DOHH2 (cell line): ENCODE data around the gene NUCKS1.

Experiments used
- H3F3A ChIP-seq: fragments of 200-600 bp; sonication (generic), shearing (Covaris generic); 2 replicates; pipeline ENCODE4 v1.6.0; 2016; ENCODE audit warnings: antibody characterized with exemption, mild to moderate bottlenecking; ENCODE audit not compliant: control insufficient read depth, insufficient read depth
- H3K27ac ChIP-seq: fragments of 200-600 bp; sonication (generic); 2 replicates; pipeline ENCODE4 v1.5.1; 2014; ENCODE audit warnings: low read depth, mild to moderate bottlenecking, low read length, moderate library complexity
- H3K27me3 ChIP-seq: fragments of 200-600 bp; sonication (generic); 2 replicates; pipeline ENCODE4 v1.6.1; 2014; ENCODE audit warnings: mild to moderate bottlenecking, low read length, mixed read lengths; ENCODE audit not compliant: control insufficient read depth
- H3K36me3 ChIP-seq: fragments of 200-600 bp; sonication (generic); 2 replicates; pipeline ENCODE4 v1.6.1; 2014; ENCODE audit warnings: mild to moderate bottlenecking, low read length, moderate library complexity, mixed read lengths; ENCODE audit not compliant: control insufficient read depth
- H3K4me1 ChIP-seq: fragments of 200-600 bp; sonication (generic); 2 replicates; pipeline ENCODE4 v1.6.1; 2014; ENCODE audit warnings: mild to moderate bottlenecking, low read length, mixed read lengths; ENCODE audit not compliant: control insufficient read depth
- H3K4me2 ChIP-seq: fragments of 200-600 bp; sonication (generic); 2 replicates; pipeline ENCODE4 v1.6.0; 2014; ENCODE audit warnings: mild to moderate bottlenecking, low read length, moderate library complexity
- H3K4me3 ChIP-seq: fragments of 200-600 bp; sonication (generic); 2 replicates; pipeline ENCODE4 v1.5.1; 2014; ENCODE audit warnings: mild to moderate bottlenecking, low read length, mixed read lengths
- H3K79me2 ChIP-seq: fragments of 200-600 bp; sonication (generic); 2 replicates; pipeline ENCODE4 v1.6.1; 2014; ENCODE audit warnings: mild to moderate bottlenecking, low read length, mixed read lengths; ENCODE audit not compliant: control insufficient read depth
- H3K9me2 ChIP-seq: fragments of 200-600 bp; sonication (generic); replicated peaks from 2 replicates; pipeline ENCODE4 v1.6.1; 2014; ENCODE audit warnings: mild to moderate bottlenecking, low read length, mixed read lengths; ENCODE audit not compliant: control insufficient read depth
- H3K9me3 ChIP-seq: fragments of 200-600 bp; sonication (generic); 2 replicates; pipeline ENCODE4 v1.6.1; 2014; ENCODE audit warnings: antibody characterized with exemption, low read length, mixed read lengths; ENCODE audit not compliant: control insufficient read depth, insufficient read depth
- H4K20me1 ChIP-seq: fragments of 200-600 bp; sonication (generic); 2 replicates; pipeline ENCODE4 v1.6.0; 2014; ENCODE audit warnings: low read depth, mild to moderate bottlenecking, antibody characterized with exemption, low read length, moderate library complexity; ENCODE audit not compliant: control insufficient read depth, insufficient read depth
- EZH2phosphoT487 ChIP-seq: fragments of 200-600 bp; sonication (generic); IDR thresholded peaks from 2 replicates; pipeline ENCODE4 v1.6.1; 2017; ENCODE audit warnings: borderline replicate concordance, mild to moderate bottlenecking, antibody characterized with exemption, low read length, moderate library complexity, mixed read lengths
- TF ChIP-seq, protein P1 (sequence below): fragments of 200-600 bp; sonication (generic); IDR thresholded peaks from one replicate; pipeline ENCODE4 v1.5.1; 2014; ENCODE audit warnings: antibody characterized with exemption, mild to moderate bottlenecking, low read depth, low read length; ENCODE audit not compliant: poor library complexity, severe bottlenecking

The NUCKS1 gene

GRCh38 chr1:205775717-205776056 is 25.7 kb upstream of the NUCKS1 start:
- peak overlapping the region; percentile 75 for H3K4me2 ChIP-seq
- no peaks in the 10 kb centered on the region for H3K9me2 ChIP-seq
- no peaks in the 10 kb centered on the region for H3K36me3 ChIP-seq
- H3K79me2 ChIP-seq, result no peaks in the 10 kb centered on the region
- no peak for TF ChIP-seq EZH2phosphoT487
- TF ChIP-seq, protein P1, sequence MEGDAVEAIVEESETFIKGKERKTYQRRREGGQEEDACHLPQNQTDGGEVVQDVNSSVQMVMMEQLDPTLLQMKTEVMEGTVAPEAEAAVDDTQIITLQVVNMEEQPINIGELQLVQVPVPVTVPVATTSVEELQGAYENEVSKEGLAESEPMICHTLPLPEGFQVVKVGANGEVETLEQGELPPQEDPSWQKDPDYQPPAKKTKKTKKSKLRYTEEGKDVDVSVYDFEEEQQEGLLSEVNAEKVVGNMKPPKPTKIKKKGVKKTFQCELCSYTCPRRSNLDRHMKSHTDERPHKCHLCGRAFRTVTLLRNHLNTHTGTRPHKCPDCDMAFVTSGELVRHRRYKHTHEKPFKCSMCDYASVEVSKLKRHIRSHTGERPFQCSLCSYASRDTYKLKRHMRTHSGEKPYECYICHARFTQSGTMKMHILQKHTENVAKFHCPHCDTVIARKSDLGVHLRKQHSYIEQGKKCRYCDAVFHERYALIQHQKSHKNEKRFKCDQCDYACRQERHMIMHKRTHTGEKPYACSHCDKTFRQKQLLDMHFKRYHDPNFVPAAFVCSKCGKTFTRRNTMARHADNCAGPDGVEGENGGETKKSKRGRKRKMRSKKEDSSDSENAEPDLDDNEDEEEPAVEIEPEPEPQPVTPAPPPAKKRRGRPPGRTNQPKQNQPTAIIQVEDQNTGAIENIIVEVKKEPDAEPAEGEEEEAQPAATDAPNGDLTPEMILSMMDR, result no peak
- no peak overlapping the region for H3K27ac ChIP-seq
- peaks cover 4% of the 10 kb centered on the region; the same call in 1 of the 2 replicates for H3K27me3 ChIP-seq
- H3K9me3 ChIP-seq, result no peaks in the 10 kb centered on the region
- peaks cover 17% of the 10 kb centered on the region for H3K4me1 ChIP-seq
- H3F3A ChIP-seq, result peaks cover 5% of the 10 kb centered on the region; the same call in 1 of the 2 replicates
- no peaks in the 10 kb centered on the region for H4K20me1 ChIP-seq
- H3K4me3 ChIP-seq, result peak overlapping the region; percentile 78

GRCh38 chr1:205775015-205775716 is 25.2 kb upstream of the NUCKS1 start, which contains the start of gene RAB29:
TSS of gene RAB29 (minus strand) at chr1:205775482. CDS start at chr1:205774956, 526 bp downstream.
- Histone ChIP-seq H3K4me1 (peaks cover 17% of the 10 kb centered on the region), H3K9me3 (no peaks in the 10 kb centered on the region), H3K4me2 (peak within 1 kb of the TSS; percentile 75), H4K20me1 (no peaks in the 10 kb centered on the region), H3K36me3 (no peaks in the 10 kb centered on the region), H3K79me2 (no peaks in the 10 kb centered on the region), H3F3A (peaks cover 5% of the 10 kb centered on the region; the same call in 1 of the 2 replicates), H3K4me3 (peak within 1 kb of the TSS; percentile 78), H3K27ac (no peak within 1 kb of the TSS), H3K27me3 (peaks cover 4% of the 10 kb centered on the region; the same call in 1 of the 2 replicates), H3K9me2 (no peaks in the 10 kb centered on the region)
- TF ChIP-seq, protein P1, result no peak
- TF ChIP-seq EZH2phosphoT487, result peak; percentile 12; the same call in 1 of the 2 replicates

DNA sequence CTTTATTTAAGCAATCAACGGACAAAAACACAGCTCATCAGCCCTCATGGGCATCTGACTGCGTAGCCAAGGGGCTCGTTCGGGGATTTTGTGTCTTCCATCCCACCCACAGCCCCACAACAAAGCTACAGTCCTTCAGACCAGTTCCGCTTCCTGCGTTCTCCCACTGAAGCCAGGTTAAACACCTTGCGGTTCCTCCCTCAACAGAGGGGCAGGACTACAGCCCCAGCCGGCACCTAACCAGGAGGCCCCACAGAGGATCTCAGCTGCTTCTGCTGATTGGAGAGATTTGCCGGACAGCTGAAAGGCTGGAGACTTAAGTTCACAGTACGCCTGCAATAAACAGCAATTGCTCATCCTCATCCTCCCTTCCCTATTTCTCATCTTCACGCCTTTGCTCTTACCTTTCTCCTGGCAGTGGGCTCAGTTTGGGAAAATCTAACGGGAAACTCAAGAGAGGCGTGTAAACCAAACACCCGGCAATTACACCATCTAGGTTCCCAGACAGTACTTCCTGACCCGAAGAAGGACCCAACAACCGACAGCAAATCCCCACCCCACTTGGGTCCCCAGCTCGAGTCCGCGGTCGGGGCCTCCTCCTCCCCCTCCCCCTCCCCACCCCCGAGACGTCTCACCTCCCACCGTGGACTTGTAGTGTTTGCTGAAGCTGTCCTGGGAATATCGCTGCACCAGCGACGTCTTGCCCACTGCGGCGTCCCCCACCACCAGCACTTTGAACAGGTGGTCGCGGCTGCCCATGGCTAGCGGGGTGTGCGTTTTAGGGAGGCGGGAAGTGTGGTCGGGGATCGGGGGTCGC is 24.4 kb upstream of the NUCKS1 start:
- Histone ChIP-seq H3K4me3 (peak overlapping the region; percentile 78), H3K9me2 (no peaks in the 10 kb centered on the region), H3K4me2 (peak overlapping the region; percentile 75), H4K20me1 (no peaks in the 10 kb centered on the region), H3K27ac (no peak overlapping the region), H3F3A (peaks cover 5% of the 10 kb centered on the region; the same call in 1 of the 2 replicates), H3K4me1 (peaks cover 17% of the 10 kb centered on the region), H3K79me2 (no peaks in the 10 kb centered on the region), H3K27me3 (peaks cover 4% of the 10 kb centered on the region; the same call in 1 of the 2 replicates), H3K36me3 (no peaks in the 10 kb centered on the region), H3K9me3 (no peaks in the 10 kb centered on the region)
- TF ChIP-seq EZH2phosphoT487, result no peak; the same call in 1 of the 2 replicates
- TF ChIP-seq, protein P1, result no peak
